Mesenchymal stem cell (in vitro differentiated cells and primary cell): ENCODE measurements around the gene FMN1.

Experiments used
- DNase-seq: peaks from one replicate; pipeline ENCODE4 v3.0.0-alpha.2; 2013
- H2AFZ ChIP-seq: one replicate; pipeline ENCODE4 v1.6.1; 2013; ENCODE audit warnings: low read depth, mild to moderate bottlenecking, control low read depth, inconsistent platforms, low read length, moderate library complexity
- H2AK5ac ChIP-seq: 2 replicates; pipeline ENCODE4 v1.6.1; 2013; ENCODE audit warnings: low read length, moderate library complexity, mild to moderate bottlenecking, inconsistent platforms; ENCODE audit not compliant: severe bottlenecking
- H2BK120ac ChIP-seq: one replicate; pipeline ENCODE4 v1.6.1; 2013; ENCODE audit warnings: low read depth, mild to moderate bottlenecking, inconsistent platforms, low read length, moderate library complexity
- H2BK12ac ChIP-seq, 2 experiments: one replicate each; pipeline ENCODE4 v1.6.1; 2013; ENCODE audit warnings: inconsistent platforms in 2 of 2, low read length in 2 of 2, mild to moderate bottlenecking in 2 of 2, moderate library complexity in 2 of 2, control low read depth in 1 of 2
- H2BK15ac ChIP-seq: one replicate; pipeline ENCODE4 v1.6.1; 2013; ENCODE audit warnings: mild to moderate bottlenecking, low read depth, inconsistent platforms; ENCODE audit not compliant: poor library complexity, severe bottlenecking
- H2BK5ac ChIP-seq: 2 replicates; pipeline ENCODE4 v1.6.1; 2013; ENCODE audit warnings: low read depth, mild to moderate bottlenecking, low read length, control low read depth, inconsistent platforms; ENCODE audit not compliant: poor library complexity, severe bottlenecking
- H3K14ac ChIP-seq, 2 experiments: one replicate each; pipeline ENCODE4 v1.6.1; 2013; ENCODE audit warnings: inconsistent platforms in 2 of 2, low read length in 2 of 2, control low read depth in 1 of 2, mild to moderate bottlenecking in 1 of 2, moderate library complexity in 1 of 2
- H3K18ac ChIP-seq, 2 experiments: one replicate each; pipeline ENCODE4 v1.6.1; 2013; ENCODE audit warnings: inconsistent platforms in 2 of 2, low read length in 2 of 2, control low read depth in 1 of 2, low read depth in 1 of 2, mild to moderate bottlenecking in 1 of 2
- H3K23ac ChIP-seq, 2 experiments: one replicate each; pipeline ENCODE4 v1.6.1; 2013; ENCODE audit warnings: inconsistent platforms in 2 of 2, low read length in 2 of 2, mild to moderate bottlenecking in 2 of 2, moderate library complexity in 2 of 2, control low read depth in 1 of 2
- H3K27ac ChIP-seq: 2 replicates; pipeline ENCODE4 v1.5.1; 2013; ENCODE audit warnings: mild to moderate bottlenecking, moderate library complexity, low read length, control low read depth, inconsistent platforms; ENCODE audit not compliant: poor library complexity, severe bottlenecking
- H3K27me3 ChIP-seq, 2 experiments: 2 replicates each; pipeline versions ENCODE4 v1.6.1 to v1.7.0; 2013; ENCODE audit warnings: low read length in 2 of 2, mild to moderate bottlenecking in 2 of 2, moderate library complexity in 2 of 2, control low read depth in 1 of 2, inconsistent platforms in 1 of 2; ENCODE audit not compliant: control insufficient read depth in 1 of 2, insufficient read depth in 1 of 2
- H3K36me3 ChIP-seq, 2 experiments: 2 replicates each; pipeline versions ENCODE4 v1.6.1 to v1.7.0; 2013; ENCODE audit warnings: low read length in 2 of 2, control low read depth in 1 of 2, inconsistent platforms in 1 of 2, low read depth in 1 of 2, mild to moderate bottlenecking in 1 of 2; ENCODE audit not compliant: insufficient read depth in 2 of 2, control insufficient read depth in 1 of 2
- H3K4ac ChIP-seq, 2 experiments: one replicate each; pipeline ENCODE4 v1.6.1; 2013; ENCODE audit warnings: inconsistent platforms in 2 of 2, low read length in 2 of 2, mild to moderate bottlenecking in 2 of 2, moderate library complexity in 2 of 2, control low read depth in 1 of 2, low read depth in 1 of 2
- H3K4me1 ChIP-seq: 2 replicates; pipeline ENCODE4 v1.6.1; 2013; ENCODE audit warnings: low read depth, low read length, control low read depth; ENCODE audit not compliant: control insufficient read depth, insufficient read depth
- H3K4me2 ChIP-seq: 2 replicates; pipeline ENCODE4 v1.6.1; 2013; ENCODE audit warnings: low read length, mild to moderate bottlenecking, inconsistent platforms; ENCODE audit not compliant: poor library complexity, severe bottlenecking
- H3K4me3 ChIP-seq, 2 experiments: 2 replicates each; pipeline versions ENCODE4 v1.5.1 to v1.7.0; 2013; ENCODE audit warnings: low read length in 2 of 2, mild to moderate bottlenecking in 2 of 2, control low read depth in 1 of 2, low read depth in 1 of 2; ENCODE audit not compliant: insufficient read depth in 1 of 2
- H3K79me1 ChIP-seq: replicated peaks from 2 replicates; pipeline ENCODE4 v1.6.1; 2013; ENCODE audit warnings: mild to moderate bottlenecking, control low read depth, low read length, inconsistent platforms; ENCODE audit not compliant: poor library complexity, severe bottlenecking
- H3K9ac ChIP-seq: 2 replicates; pipeline ENCODE4 v1.7.0; 2013; ENCODE audit warnings: mild to moderate bottlenecking, low read length, moderate library complexity
- H3K9me3 ChIP-seq: 2 replicates; pipeline ENCODE4 v1.7.0; 2013; ENCODE audit warnings: mild to moderate bottlenecking, low read length; ENCODE audit not compliant: control insufficient read depth
- H4K8ac ChIP-seq: one replicate; pipeline ENCODE4 v1.6.1; 2013; ENCODE audit warnings: inconsistent platforms, mild to moderate bottlenecking, low read length, moderate library complexity
- H4K91ac ChIP-seq: one replicate; pipeline ENCODE4 v1.6.1; 2013; ENCODE audit warnings: mild to moderate bottlenecking, low read length, inconsistent platforms
- WGBS: methylation state at CpG from one replicate; pipeline ENCODE4 v1.1.7; 2013; ENCODE audit warnings: mixed read lengths; 5-methylcytosine and 5-hydroxymethylcytosine counted together

FMN1 gene

DNA sequence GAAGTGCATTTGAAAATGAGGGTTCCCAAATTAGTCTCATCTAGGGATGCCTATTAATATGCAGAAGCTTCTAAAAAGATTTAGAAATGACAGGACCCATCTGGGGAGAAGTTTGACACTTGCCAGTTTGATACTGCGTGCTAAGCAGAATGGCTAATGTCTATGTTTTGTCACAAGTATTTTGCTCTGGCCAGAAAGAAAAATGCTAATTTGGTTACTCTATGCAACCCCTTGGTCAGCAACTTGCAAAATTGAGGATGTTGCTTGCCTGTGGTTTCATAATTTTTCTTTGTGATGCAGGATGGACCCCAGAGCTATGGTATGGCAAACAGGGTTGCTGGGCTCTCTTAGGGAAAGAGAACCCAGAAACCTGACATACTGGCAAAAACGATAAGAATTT lies 148.2 kb downstream of the FMN1 start:
- H3K4me3 ChIP-seq, result no peak overlapping the region
- no peak overlapping the region for H2BK12ac ChIP-seq
- H3K79me1 ChIP-seq, result peaks cover 1% of the 10 kb centered on the region
- DNase-seq, result no peak
- no peaks in the 10 kb centered on the region for H3K36me3 ChIP-seq
- H3K18ac ChIP-seq, result no peak overlapping the region
- no peaks in the 10 kb centered on the region for H3K27me3 ChIP-seq
- no peak overlapping the region for H3K4ac ChIP-seq
- H3K14ac ChIP-seq, result no peak overlapping the region
- H4K91ac ChIP-seq, result no peak overlapping the region
- no peak overlapping the region for H2AFZ ChIP-seq
- no peak overlapping the region for H3K23ac ChIP-seq
- H2BK15ac ChIP-seq, result no peak overlapping the region
- no peak overlapping the region for H3K9ac ChIP-seq
- H3K4me1 ChIP-seq, result peaks cover 3% of the 10 kb centered on the region
- H3K4me2 ChIP-seq, result no peak overlapping the region
- 94% methylated on average over 1 of the region's 2 CpGs for WGBS
- no peak overlapping the region for H2AK5ac ChIP-seq
- H2BK5ac ChIP-seq, result no peak overlapping the region
- H2BK120ac ChIP-seq, result no peak overlapping the region
- no peak overlapping the region for H4K8ac ChIP-seq
- H3K9me3 ChIP-seq, result peaks cover 21% of the 10 kb centered on the region
- H3K27ac ChIP-seq, result no peak overlapping the region

DNA sequence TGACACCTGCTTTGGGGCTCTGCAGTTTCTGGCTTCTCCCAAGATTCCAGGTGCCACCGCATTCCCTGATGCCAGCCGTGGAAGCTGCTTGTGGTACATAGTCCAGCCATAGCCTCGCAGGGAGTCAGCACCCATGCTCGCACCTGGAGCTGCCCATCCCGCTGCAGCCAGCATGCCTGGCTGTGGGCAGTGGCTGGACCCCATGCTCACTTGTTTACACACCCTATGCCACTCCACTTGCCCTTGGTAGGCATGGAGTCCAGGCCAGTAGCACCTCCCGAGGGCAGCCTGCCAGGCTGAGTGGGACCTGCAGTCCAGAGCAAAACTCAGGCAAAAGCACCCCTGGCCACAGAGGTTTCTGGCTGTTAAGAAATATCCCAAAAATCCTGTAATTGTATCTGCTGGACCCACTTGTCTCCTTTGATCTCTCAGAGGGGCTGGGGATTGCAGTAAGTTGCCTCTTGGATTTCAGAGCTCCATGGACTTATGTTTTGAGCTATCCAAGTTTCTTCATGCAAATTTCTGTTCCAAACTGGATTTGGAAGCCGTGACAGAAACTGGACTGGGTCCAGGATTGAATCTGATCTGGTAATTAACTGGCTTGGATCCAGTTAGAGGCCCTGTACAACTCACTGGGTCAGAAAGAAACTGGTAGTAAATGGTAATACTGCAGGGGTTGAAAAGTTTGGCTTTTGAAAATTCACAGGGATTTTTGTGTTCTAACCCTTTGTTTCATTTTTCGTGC lies 149.3 kb downstream of the FMN1 start:
- Histone ChIP-seq H3K79me1 (no peaks in the 10 kb centered on the region), H3K4me1 (peaks cover 3% of the 10 kb centered on the region), H3K9me3 (peaks cover 21% of the 10 kb centered on the region), H3K4me3 (no peak overlapping the region), H4K8ac (no peak overlapping the region), H3K27ac (no peak overlapping the region), H3K27me3 (no peaks in the 10 kb centered on the region), H2BK5ac (no peak overlapping the region), H2BK15ac (no peak overlapping the region), H2BK120ac (no peak overlapping the region), H3K4me2 (no peak overlapping the region), H2AFZ (no peak overlapping the region), H3K14ac (no peak overlapping the region), H3K23ac (no peak overlapping the region), H3K18ac (no peak overlapping the region), H4K91ac (no peak overlapping the region), H3K4ac (no peak overlapping the region), H2AK5ac (no peak overlapping the region), H3K9ac (no peak overlapping the region), H2BK12ac (no peak overlapping the region), H3K36me3 (no peaks in the 10 kb centered on the region)
- WGBS, result 78% methylated on average over 8 of the region's 8 CpGs
- no peak for DNase-seq

DNA sequence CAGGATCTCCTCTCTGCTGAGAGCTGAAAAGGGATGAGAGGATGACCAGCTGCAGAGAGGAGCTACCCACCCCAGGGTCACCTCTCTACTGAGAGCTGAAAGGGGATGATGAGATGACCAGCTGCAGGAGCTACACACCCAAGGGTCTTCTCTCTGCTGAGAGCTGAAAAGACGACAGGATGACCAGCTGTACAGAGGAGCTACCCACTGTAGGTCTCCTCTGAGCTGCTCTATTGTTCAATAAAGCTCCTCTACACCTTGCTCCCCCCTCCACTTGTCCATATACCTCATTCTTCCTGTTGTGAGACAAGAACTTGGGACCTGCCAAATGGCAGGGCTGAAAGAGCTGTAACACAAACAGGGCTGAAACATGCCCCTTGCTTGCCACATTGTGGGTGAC lies 149.9 kb downstream of the FMN1 start:
- H3K4ac ChIP-seq, result no peak overlapping the region
- H3K18ac ChIP-seq, result no peak overlapping the region
- no peak for DNase-seq
- WGBS, result 63% methylated on average over 1 of the region's 1 CpG
- H3K4me1 ChIP-seq, result peaks cover 3% of the 10 kb centered on the region
- H3K9ac ChIP-seq, result no peak overlapping the region
- no peak overlapping the region for H3K4me2 ChIP-seq
- no peaks in the 10 kb centered on the region for H3K79me1 ChIP-seq
- peaks cover 19% of the 10 kb centered on the region for H3K9me3 ChIP-seq
- H2AK5ac ChIP-seq, result no peak overlapping the region
- no peak overlapping the region for H2BK120ac ChIP-seq
- H4K8ac ChIP-seq, result no peak overlapping the region
- H3K14ac ChIP-seq, result no peak overlapping the region
- H2BK12ac ChIP-seq, result no peak overlapping the region
- H2BK5ac ChIP-seq, result no peak overlapping the region
- no peaks in the 10 kb centered on the region for H3K27me3 ChIP-seq
- H3K27ac ChIP-seq, result no peak overlapping the region
- H2BK15ac ChIP-seq, result no peak overlapping the region
- H3K36me3 ChIP-seq, result no peaks in the 10 kb centered on the region
- H4K91ac ChIP-seq, result no peak overlapping the region
- no peak overlapping the region for H2AFZ ChIP-seq
- no peak overlapping the region for H3K4me3 ChIP-seq
- no peak overlapping the region for H3K23ac ChIP-seq

DNA sequence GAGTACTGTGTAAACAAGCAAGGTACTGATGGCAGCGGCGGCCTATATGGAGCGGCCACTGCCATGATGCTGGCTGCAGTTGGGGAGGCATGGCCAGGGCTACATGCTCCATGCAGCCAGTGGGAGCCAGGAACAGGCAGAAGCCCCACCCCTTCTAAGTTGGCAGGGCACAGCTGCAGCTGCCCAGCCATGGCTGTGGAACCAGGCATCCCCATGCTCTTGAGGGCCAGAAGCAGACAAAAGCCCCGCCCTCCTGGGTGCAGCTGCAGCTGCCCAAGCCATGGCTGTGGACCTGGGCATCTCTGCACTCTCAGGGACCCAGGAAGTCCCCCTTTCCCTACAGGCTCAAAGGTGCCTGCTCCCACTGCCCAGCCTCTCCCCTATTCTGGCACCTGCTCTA lies 150.9 kb downstream of the FMN1 start:
- no peaks in the 10 kb centered on the region for H3K27me3 ChIP-seq
- peaks cover 11% of the 10 kb centered on the region for H3K9me3 ChIP-seq
- H2AFZ ChIP-seq, result no peak overlapping the region
- DNase-seq, result no peak
- no peak overlapping the region for H2AK5ac ChIP-seq
- no peaks in the 10 kb centered on the region for H3K36me3 ChIP-seq
- peaks cover 3% of the 10 kb centered on the region for H3K4me1 ChIP-seq
- no peak overlapping the region for H3K4me2 ChIP-seq
- no peak overlapping the region for H4K8ac ChIP-seq
- H3K23ac ChIP-seq, result no peak overlapping the region
- no peak overlapping the region for H3K4me3 ChIP-seq
- H3K18ac ChIP-seq, result no peak overlapping the region
- H2BK120ac ChIP-seq, result no peak overlapping the region
- H3K79me1 ChIP-seq, result no peaks in the 10 kb centered on the region
- H4K91ac ChIP-seq, result no peak overlapping the region
- H3K14ac ChIP-seq, result no peak overlapping the region
- H2BK5ac ChIP-seq, result no peak overlapping the region
- no peak overlapping the region for H3K27ac ChIP-seq
- H2BK15ac ChIP-seq, result no peak overlapping the region
- WGBS, result 74% methylated on average over 4 of the region's 4 CpGs
- no peak overlapping the region for H3K9ac ChIP-seq
- H2BK12ac ChIP-seq, result no peak overlapping the region
- H3K4ac ChIP-seq, result no peak overlapping the region
